Neural cell (in vitro differentiated cells): ENCODE results near the gene PICALM. TPM values are rescaled to one million over a fixed set of nuclear protein-coding genes. Genes with fewer than 3 reads are reported as not detected.

Source experiments
- H2AFZ ChIP-seq: fragments of 200-600, 300-800 bp; sonication (generic), shearing (Covaris generic); 2 replicates; pipeline ENCODE4 v1.6.0; 2014; ENCODE audit warnings: low read depth, mild to moderate bottlenecking, antibody characterized with exemption, low read length, moderate library complexity
- H3F3A ChIP-seq: fragments of 200-600 bp; shearing (Covaris generic); 2 replicates; pipeline ENCODE4 v1.6.1; 2016; ENCODE audit warnings: mild to moderate bottlenecking, moderate library complexity, mixed read lengths, antibody characterized with exemption, low read length; ENCODE audit not compliant: insufficient read depth, poor library complexity, severe bottlenecking
- H3K27ac ChIP-seq: fragments of 200-600, 300-800 bp; sonication (generic), shearing (Covaris generic); 2 replicates; pipeline ENCODE4 v1.5.1; 2014; ENCODE audit warnings: mild to moderate bottlenecking, low read length, moderate library complexity
- H3K27me3 ChIP-seq: fragments of 300-800, 200-600 bp; sonication (generic), shearing (Covaris generic); 2 replicates; pipeline ENCODE4 v1.6.0; 2014; ENCODE audit warnings: mild to moderate bottlenecking, low read depth, low read length, moderate library complexity; ENCODE audit not compliant: insufficient read depth
- H3K36me3 ChIP-seq: fragments of 300-800, 200-600 bp; sonication (generic), shearing (Covaris generic); 2 replicates; pipeline ENCODE4 v1.5.1; 2014; ENCODE audit warnings: mild to moderate bottlenecking, antibody characterized with exemption, low read length, moderate library complexity; ENCODE audit not compliant: insufficient read depth
- H3K4me2 ChIP-seq: fragments of 300-800, 200-600 bp; sonication (generic), shearing (Covaris generic); 2 replicates; pipeline ENCODE4 v1.6.0; 2014; ENCODE audit warnings: mild to moderate bottlenecking, low read length
- H3K4me3 ChIP-seq: fragments of 300-800, 200-600 bp; sonication (generic), shearing (Covaris generic); 2 replicates; pipeline ENCODE4 v1.5.1; 2014; ENCODE audit warnings: mild to moderate bottlenecking, low read length, moderate library complexity
- H3K79me2 ChIP-seq: fragments of 200-600 bp; shearing (Covaris generic); replicated peaks from 2 replicates; pipeline ENCODE4 v1.6.0; 2014; ENCODE audit warnings: mild to moderate bottlenecking, low read length, moderate library complexity; ENCODE audit not compliant: insufficient read depth
- H3K9ac ChIP-seq: fragments of 300-800, 200-600 bp; sonication (generic), shearing (Covaris generic); 2 replicates; pipeline ENCODE4 v1.6.1; 2016; ENCODE audit warnings: mild to moderate bottlenecking, low read length, mixed read lengths
- H3K9me2 ChIP-seq: fragments of 200-600 bp; shearing (Covaris generic); 2 replicates; pipeline ENCODE4 v1.6.1; 2016; ENCODE audit warnings: mild to moderate bottlenecking, low read length, mixed read lengths; ENCODE audit not compliant: insufficient read depth
- H3K9me3 ChIP-seq: fragments of 200-600, 300-800 bp; sonication (generic), shearing (Covaris generic); 2 replicates; pipeline ENCODE4 v1.6.1; 2016; ENCODE audit warnings: mild to moderate bottlenecking, mixed run types, low read length, moderate library complexity, mixed read lengths
- H4K20me1 ChIP-seq: fragments of 200-600 bp; shearing (Covaris generic); 2 replicates; pipeline ENCODE4 v1.6.1; 2016; ENCODE audit warnings: mild to moderate bottlenecking, mixed run types; ENCODE audit not compliant: insufficient read depth
- EP300 ChIP-seq: fragments of 450-650 bp; conservative IDR thresholded peaks from 2 replicates; pipeline ENCODE4 v1.6.1; 2014; ENCODE audit warnings: antibody characterized with exemption, mild to moderate bottlenecking, moderate library complexity; ENCODE audit not compliant: poor library complexity, severe bottlenecking
- EZH2 ChIP-seq: fragments of 200-600, 300-800 bp; shearing (Covaris generic), sonication (generic); IDR thresholded peaks from 2 replicates; pipeline ENCODE4 v1.6.1; 2014; ENCODE audit warnings: antibody characterized with exemption, low read length, borderline replicate concordance, mild to moderate bottlenecking; ENCODE audit not compliant: insufficient read depth, poor library complexity, severe bottlenecking
- MXI1 ChIP-seq: fragments of 450-650 bp; conservative IDR thresholded peaks from 2 replicates; pipeline ENCODE4 v1.6.1; 2014; ENCODE audit warnings: antibody characterized with exemption, mild to moderate bottlenecking; ENCODE audit not compliant: poor library complexity, severe bottlenecking
- POLR2AphosphoS5 ChIP-seq: IDR thresholded peaks from 2 replicates; pipeline ENCODE4 v1.6.1; 2012
- RAD21 ChIP-seq: fragments of 450-650 bp; conservative IDR thresholded peaks from 2 replicates; pipeline ENCODE4 v1.6.1; 2014; ENCODE audit warnings: antibody characterized with exemption, mild to moderate bottlenecking, moderate library complexity
- SMC3 ChIP-seq: fragments of 450-650 bp; conservative IDR thresholded peaks from 2 replicates; pipeline ENCODE4 v1.6.1; 2014; ENCODE audit warnings: antibody characterized with exemption, mild to moderate bottlenecking, moderate library complexity; ENCODE audit not compliant: poor library complexity
- TAF1 ChIP-seq: IDR thresholded peaks from 2 replicates; pipeline ENCODE4 v1.6.1; 2012; ENCODE audit warnings: low read depth
- polyA plus RNA-seq: library from polyadenylated mRNA; depleted of rRNA; stranded (reverse); fragments of >200 nt; gene quantifications from 2 replicates; pipeline ENCODE4 v1.2.3, GENCODE V29; 2014
- TF ChIP-seq, protein P1 (sequence below): fragments of 450-650 bp; IDR thresholded peaks from 2 replicates; pipeline ENCODE4 v1.5.1; 2014; ENCODE audit warnings: antibody characterized with exemption, mild to moderate bottlenecking, moderate library complexity; ENCODE audit not compliant: poor library complexity, severe bottlenecking
- TF ChIP-seq, protein P2 (sequence below): IDR thresholded peaks from 2 replicates; pipeline ENCODE4 v1.6.1; 2012; ENCODE audit warnings: borderline replicate concordance

The PICALM gene
- polyA plus RNA-seq, 1 donor from 2014 or later = 161 TPM

DNA sequence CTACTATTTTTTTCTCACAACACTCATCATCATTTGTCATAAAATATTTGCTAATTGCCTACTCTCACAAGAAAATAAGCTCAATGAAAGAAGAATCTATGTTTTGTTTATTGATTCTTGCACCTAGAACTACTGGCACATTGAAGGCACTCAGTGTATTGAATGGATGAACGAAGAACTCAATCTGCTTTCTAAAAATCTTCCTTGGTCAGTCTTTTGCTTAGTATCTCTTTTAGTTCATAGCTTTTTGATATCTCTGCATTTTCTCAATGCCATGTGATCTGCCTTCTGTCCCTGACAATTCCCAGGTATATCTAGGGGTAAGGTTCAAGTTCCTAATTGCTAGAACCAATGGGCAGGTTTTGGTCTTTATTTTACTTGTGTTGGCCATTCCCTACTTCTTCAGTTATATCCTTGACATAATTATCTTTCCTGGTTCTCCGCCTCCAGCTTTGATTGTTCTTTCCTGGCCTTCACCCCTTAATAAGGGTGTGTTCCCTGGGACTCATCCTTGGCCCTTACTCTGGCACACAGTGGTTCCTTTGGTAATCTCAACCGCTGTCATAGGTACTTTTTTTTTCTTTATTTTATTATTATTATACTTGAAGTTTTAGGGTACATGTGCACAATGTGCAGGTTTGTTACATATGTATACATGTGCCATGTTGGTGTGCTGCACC, 117.3 kb downstream of the PICALM start:
- H4K20me1 ChIP-seq = no peaks in the 10 kb centered on the region
- no peak overlapping the region for H3K4me2 ChIP-seq
- H3F3A ChIP-seq = no peaks in the 10 kb centered on the region
- no peaks in the 10 kb centered on the region for H3K9me3 ChIP-seq
- no peak overlapping the region for H2AFZ ChIP-seq
- no peaks in the 10 kb centered on the region for H3K27me3 ChIP-seq
- peaks cover 10% of the 10 kb centered on the region for H3K36me3 ChIP-seq
- TF ChIP-seq, protein P1, sequence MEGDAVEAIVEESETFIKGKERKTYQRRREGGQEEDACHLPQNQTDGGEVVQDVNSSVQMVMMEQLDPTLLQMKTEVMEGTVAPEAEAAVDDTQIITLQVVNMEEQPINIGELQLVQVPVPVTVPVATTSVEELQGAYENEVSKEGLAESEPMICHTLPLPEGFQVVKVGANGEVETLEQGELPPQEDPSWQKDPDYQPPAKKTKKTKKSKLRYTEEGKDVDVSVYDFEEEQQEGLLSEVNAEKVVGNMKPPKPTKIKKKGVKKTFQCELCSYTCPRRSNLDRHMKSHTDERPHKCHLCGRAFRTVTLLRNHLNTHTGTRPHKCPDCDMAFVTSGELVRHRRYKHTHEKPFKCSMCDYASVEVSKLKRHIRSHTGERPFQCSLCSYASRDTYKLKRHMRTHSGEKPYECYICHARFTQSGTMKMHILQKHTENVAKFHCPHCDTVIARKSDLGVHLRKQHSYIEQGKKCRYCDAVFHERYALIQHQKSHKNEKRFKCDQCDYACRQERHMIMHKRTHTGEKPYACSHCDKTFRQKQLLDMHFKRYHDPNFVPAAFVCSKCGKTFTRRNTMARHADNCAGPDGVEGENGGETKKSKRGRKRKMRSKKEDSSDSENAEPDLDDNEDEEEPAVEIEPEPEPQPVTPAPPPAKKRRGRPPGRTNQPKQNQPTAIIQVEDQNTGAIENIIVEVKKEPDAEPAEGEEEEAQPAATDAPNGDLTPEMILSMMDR = no peak
- TF ChIP-seq SMC3 (no peak), POLR2AphosphoS5 (no peak), EZH2 (no peak), RAD21 (no peak), TAF1 (no peak), MXI1 (no peak), EP300 (no peak)
- TF ChIP-seq, protein P2, sequence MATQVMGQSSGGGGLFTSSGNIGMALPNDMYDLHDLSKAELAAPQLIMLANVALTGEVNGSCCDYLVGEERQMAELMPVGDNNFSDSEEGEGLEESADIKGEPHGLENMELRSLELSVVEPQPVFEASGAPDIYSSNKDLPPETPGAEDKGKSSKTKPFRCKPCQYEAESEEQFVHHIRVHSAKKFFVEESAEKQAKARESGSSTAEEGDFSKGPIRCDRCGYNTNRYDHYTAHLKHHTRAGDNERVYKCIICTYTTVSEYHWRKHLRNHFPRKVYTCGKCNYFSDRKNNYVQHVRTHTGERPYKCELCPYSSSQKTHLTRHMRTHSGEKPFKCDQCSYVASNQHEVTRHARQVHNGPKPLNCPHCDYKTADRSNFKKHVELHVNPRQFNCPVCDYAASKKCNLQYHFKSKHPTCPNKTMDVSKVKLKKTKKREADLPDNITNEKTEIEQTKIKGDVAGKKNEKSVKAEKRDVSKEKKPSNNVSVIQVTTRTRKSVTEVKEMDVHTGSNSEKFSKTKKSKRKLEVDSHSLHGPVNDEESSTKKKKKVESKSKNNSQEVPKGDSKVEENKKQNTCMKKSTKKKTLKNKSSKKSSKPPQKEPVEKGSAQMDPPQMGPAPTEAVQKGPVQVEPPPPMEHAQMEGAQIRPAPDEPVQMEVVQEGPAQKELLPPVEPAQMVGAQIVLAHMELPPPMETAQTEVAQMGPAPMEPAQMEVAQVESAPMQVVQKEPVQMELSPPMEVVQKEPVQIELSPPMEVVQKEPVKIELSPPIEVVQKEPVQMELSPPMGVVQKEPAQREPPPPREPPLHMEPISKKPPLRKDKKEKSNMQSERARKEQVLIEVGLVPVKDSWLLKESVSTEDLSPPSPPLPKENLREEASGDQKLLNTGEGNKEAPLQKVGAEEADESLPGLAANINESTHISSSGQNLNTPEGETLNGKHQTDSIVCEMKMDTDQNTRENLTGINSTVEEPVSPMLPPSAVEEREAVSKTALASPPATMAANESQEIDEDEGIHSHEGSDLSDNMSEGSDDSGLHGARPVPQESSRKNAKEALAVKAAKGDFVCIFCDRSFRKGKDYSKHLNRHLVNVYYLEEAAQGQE = no peak
- H3K4me3 ChIP-seq = no peak overlapping the region
- no peak overlapping the region for H3K27ac ChIP-seq
- no peaks in the 10 kb centered on the region for H3K79me2 ChIP-seq
- no peaks in the 10 kb centered on the region for H3K9me2 ChIP-seq
- H3K9ac ChIP-seq = no peak overlapping the region

DNA sequence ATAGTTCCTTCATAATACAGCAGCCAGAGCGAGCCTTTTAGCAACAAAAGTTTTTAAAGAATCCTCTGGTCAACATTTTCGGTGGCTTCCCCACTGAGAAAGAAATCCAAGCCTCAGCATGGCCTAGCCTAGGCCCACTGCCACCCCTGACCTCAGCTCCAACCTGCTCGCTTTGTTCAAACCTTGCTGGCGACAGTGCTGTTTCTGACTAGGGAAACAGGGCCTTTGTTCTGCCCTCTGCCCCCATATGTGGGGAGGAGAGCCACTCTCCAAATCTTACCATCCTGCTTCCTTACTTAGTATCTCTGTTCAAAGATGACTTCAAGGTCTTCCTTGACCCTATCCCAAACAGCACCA, 117.9 kb downstream of the PICALM start:
- Histone ChIP-seq H3K27ac (no peak overlapping the region), H2AFZ (no peak overlapping the region)

More for the DNA sequence above, 117.9 kb downstream of the PICALM start:
- no peak overlapping the region for H3K4me3 ChIP-seq
- H3K9me3 ChIP-seq = no peaks in the 10 kb centered on the region
- H3F3A ChIP-seq = no peaks in the 10 kb centered on the region
- no peaks in the 10 kb centered on the region for H3K27me3 ChIP-seq
- no peaks in the 10 kb centered on the region for H4K20me1 ChIP-seq
- no peak for TF ChIP-seq SMC3
- no peak for TF ChIP-seq POLR2AphosphoS5
- H3K79me2 ChIP-seq = no peaks in the 10 kb centered on the region
- H3K9me2 ChIP-seq = no peaks in the 10 kb centered on the region
- H3K36me3 ChIP-seq = peaks cover 10% of the 10 kb centered on the region
- no peak overlapping the region for H3K9ac ChIP-seq
- H3K4me2 ChIP-seq = no peak overlapping the region
